HG03196 (cell line): Measurements from ENCODE around the gene CASP1.
"Not testable (repeated sequence)": the region's sequence is repeated elsewhere in the genome, so short reads cannot be mapped to it uniquely, and the experiment has no call there.

Source experiments
- ATAC-seq: cut with Tn5 transposase; IDR thresholded peaks from one replicate; pipeline ENCODE4 v1.9.1; 2021; ENCODE audit not compliant: unreplicated experiment

Gene CASP1

GRCh38 chr11:105034813-105035620, at the start of gene CASP1:
Gene CASP1, minus strand, starts transcription at chr11:105035144. Its CDS starts 31 bp downstream, at chr11:105035113.
- ATAC-seq = peak; percentile 92

GRCh38 chr11:105081412-105082150, 46.6 kb upstream of the CASP1 start:
- ATAC-seq = no peak

- not testable (repeated sequence) for ATAC-seq
Measured at GRCh38 chr11:105080171-105080906, 45.4 kb upstream of the CASP1 start.

GRCh38 chr11:105078283-105078682, 43.3 kb upstream of the CASP1 start:
- no peak for ATAC-seq

- not testable (repeated sequence) for ATAC-seq
Measured at GRCh38 chr11:105077141-105077790, 42.3 kb upstream of the CASP1 start.

GRCh38 chr11:105074166-105074530, 39.2 kb upstream of the CASP1 start:
- no peak for ATAC-seq

- no peak for ATAC-seq
Measured at GRCh38 chr11:105073456-105074165, 38.7 kb upstream of the CASP1 start.

GRCh38 chr11:105072080-105072479, 37.1 kb upstream of the CASP1 start:
- not testable (repeated sequence) for ATAC-seq

- no peak for ATAC-seq
Measured at GRCh38 chr11:105071089-105071732, 36.3 kb upstream of the CASP1 start.

GRCh38 chr11:105070306-105070705, 35.4 kb upstream of the CASP1 start:
- ATAC-seq = no peak

- not testable (repeated sequence) for ATAC-seq
Measured at GRCh38 chr11:105069749-105070148, 34.8 kb upstream of the CASP1 start.

GRCh38 chr11:105063245-105063941, 28.4 kb upstream of the CASP1 start:
- ATAC-seq = not testable (repeated sequence)

GRCh38 chr11:105057432-105057831, 22.5 kb upstream of the CASP1 start:
- no peak for ATAC-seq

- no peak for ATAC-seq
Measured at GRCh38 chr11:105056446-105056845, 21.5 kb upstream of the CASP1 start.

GRCh38 chr11:105054723-105055493, 20.0 kb upstream of the CASP1 start:
- ATAC-seq = no peak

- ATAC-seq = no peak
Measured at GRCh38 chr11:105052487-105052886, 17.5 kb upstream of the CASP1 start.

- no peak for ATAC-seq
Measured at GRCh38 chr11:105051559-105051958, 16.6 kb upstream of the CASP1 start.

GRCh38 chr11:105049481-105049880, 14.5 kb upstream of the CASP1 start:
- ATAC-seq = no peak
